Measurements from ENCODE around the gene HIC1. TPM values are rescaled to one million over a fixed set of nuclear protein-coding genes. Genes with fewer than 3 reads are reported as not detected.

The HIC1 gene
- total RNA-seq, 1 experiment from 2014 or later = 1.4 TPM

DNA sequence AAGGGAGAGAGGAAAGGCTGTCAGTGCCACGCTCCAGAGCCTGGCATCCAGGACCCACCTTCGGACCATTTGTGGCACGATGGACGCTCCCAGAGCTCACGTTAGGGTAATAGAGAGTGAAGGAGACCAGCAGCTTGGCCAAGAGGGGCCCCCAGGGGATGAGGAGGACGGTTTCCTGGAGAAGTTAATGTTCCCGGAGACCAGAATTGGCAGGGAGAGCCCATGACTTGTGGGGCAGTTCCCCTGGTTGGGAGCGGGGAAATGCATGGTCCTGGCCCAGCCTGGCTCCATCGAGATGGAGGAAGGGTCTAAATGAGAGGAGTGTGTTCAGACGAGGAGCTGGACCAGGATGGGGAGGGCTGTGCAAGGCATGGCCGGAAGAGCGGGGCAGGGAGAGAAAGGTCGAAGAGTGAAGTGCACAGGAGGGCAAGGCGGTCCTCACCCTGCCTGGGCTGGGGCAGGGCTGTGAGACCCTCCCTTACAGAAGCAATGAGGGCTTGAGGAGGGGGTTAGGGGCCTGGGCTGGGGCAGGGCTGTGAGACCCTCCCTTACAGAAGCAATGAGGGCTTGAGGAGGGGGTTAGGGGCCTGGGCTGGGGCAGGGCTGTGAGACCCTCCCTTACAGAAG is 2.9 kb upstream of the HIC1 start:
- CTCF ChIA-PET = interaction anchor here (1.7 kb wide), 1 partner anchor 193 kb away, joined by 4 read pairs; no protein-coding TSS in a partner anchor
- in situ Hi-C loops (cut with HindIII; ENCODE audit: low pct_unique_long_range_greater_than_20kb, low sequenced_read_pairs) = no loop called here
- POLR2A ChIA-PET = no interaction called here

DNA sequence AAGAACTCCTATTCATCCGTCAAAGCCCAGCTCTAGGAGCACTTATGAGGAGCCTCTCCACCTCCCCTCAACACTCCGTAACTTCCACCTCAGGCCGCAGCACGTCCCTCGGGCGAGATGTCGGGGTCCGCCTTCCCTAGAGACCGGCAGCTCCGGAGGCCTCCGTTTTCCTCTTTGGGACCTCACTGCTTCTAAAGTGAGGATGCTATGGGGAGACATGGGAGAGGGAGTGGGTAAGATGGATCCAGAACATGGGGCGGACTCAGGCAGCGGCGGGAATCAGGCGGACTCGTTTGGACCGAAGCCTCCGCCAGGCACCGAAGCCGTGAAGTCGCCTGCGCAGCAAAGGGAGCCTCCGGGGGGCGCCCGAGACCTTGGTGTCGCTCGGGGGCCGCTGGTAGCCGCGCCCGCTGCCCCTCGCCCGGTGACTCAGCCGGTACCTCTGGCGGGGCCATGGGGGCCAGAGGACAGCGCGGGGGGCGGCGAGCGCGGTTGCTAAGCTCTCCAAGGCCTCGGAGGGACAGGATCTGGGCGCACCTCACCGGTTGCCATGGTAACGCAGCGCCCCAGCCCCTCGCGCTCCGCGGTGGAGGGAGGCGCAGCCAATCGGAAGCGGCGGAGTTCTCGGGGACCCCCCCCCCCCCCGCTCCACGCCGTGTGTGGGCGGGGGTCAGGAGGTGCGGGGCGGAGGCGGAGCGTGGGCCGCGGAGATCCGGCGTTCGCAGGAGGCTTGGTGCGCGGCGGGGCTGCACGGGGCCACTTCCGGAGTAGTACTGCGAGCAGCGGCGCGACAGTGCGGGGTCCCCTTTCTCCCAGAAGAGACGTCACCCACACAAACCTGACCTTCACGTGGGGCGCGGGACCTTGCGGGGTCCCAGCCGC is 1.3 kb upstream of the HIC1 start:
- POLR2A ChIA-PET = no interaction called here
- Histone ChIP-seq H3K9me3 (ENCODE audit: control insufficient read depth, insufficient read depth, low read depth, low read length) (no peaks in the 10 kb centered on the region), H3K27ac (ENCODE audit: low read length) (0 out of 2 replicates have a peak overlapping the region, but pooled peaks have one; percentile 34), H3K36me3 (ENCODE audit: control insufficient read depth, insufficient read depth, low read length) (no peaks in the 10 kb centered on the region), H3K4me1 (ENCODE audit: control insufficient read depth, insufficient read depth, low read length) (peaks cover 2% of the 10 kb centered on the region; the same call in 1 of the 2 replicates), H3K4me3 (ENCODE audit: low read depth in 2 of 2, low read length in 2 of 2) (peak overlapping the region; percentile 46 to 62), H3K27me3 (ENCODE audit: control insufficient read depth, insufficient read depth, low read length) (no peaks in the 10 kb centered on the region)
- peak; percentile 41 for ATAC-seq
- intact Hi-C loops (cut with micrococcal nuclease; ENCODE audit: unreplicated experiment) = loop anchor here (2.0 kb wide), 1 partner anchor 191 kb away; no protein-coding TSS in a partner anchor
- TF ChIP-seq, protein P1, sequence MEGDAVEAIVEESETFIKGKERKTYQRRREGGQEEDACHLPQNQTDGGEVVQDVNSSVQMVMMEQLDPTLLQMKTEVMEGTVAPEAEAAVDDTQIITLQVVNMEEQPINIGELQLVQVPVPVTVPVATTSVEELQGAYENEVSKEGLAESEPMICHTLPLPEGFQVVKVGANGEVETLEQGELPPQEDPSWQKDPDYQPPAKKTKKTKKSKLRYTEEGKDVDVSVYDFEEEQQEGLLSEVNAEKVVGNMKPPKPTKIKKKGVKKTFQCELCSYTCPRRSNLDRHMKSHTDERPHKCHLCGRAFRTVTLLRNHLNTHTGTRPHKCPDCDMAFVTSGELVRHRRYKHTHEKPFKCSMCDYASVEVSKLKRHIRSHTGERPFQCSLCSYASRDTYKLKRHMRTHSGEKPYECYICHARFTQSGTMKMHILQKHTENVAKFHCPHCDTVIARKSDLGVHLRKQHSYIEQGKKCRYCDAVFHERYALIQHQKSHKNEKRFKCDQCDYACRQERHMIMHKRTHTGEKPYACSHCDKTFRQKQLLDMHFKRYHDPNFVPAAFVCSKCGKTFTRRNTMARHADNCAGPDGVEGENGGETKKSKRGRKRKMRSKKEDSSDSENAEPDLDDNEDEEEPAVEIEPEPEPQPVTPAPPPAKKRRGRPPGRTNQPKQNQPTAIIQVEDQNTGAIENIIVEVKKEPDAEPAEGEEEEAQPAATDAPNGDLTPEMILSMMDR (IDR thresholded peaks at IDR 0.05) = peak; percentile 89
- TF ChIP-seq, protein P2, sequence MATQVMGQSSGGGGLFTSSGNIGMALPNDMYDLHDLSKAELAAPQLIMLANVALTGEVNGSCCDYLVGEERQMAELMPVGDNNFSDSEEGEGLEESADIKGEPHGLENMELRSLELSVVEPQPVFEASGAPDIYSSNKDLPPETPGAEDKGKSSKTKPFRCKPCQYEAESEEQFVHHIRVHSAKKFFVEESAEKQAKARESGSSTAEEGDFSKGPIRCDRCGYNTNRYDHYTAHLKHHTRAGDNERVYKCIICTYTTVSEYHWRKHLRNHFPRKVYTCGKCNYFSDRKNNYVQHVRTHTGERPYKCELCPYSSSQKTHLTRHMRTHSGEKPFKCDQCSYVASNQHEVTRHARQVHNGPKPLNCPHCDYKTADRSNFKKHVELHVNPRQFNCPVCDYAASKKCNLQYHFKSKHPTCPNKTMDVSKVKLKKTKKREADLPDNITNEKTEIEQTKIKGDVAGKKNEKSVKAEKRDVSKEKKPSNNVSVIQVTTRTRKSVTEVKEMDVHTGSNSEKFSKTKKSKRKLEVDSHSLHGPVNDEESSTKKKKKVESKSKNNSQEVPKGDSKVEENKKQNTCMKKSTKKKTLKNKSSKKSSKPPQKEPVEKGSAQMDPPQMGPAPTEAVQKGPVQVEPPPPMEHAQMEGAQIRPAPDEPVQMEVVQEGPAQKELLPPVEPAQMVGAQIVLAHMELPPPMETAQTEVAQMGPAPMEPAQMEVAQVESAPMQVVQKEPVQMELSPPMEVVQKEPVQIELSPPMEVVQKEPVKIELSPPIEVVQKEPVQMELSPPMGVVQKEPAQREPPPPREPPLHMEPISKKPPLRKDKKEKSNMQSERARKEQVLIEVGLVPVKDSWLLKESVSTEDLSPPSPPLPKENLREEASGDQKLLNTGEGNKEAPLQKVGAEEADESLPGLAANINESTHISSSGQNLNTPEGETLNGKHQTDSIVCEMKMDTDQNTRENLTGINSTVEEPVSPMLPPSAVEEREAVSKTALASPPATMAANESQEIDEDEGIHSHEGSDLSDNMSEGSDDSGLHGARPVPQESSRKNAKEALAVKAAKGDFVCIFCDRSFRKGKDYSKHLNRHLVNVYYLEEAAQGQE (IDR thresholded peaks at IDR 0.05; ENCODE audit: insufficient read depth in 1 of 2, low read depth in 2 of 2, low read length in 1 of 2) = no peak
- CTCF ChIA-PET = interaction anchor here (0.9 to 1.9 kb wide), 2 partner anchors 192 to 195 kb away, joined by 4 to 17 read pairs; no protein-coding TSS in a partner anchor
- in situ Hi-C loops (cut with HindIII; ENCODE audit: low pct_unique_long_range_greater_than_20kb, low sequenced_read_pairs) = no loop called here
- no peak for DNase-seq (ENCODE audit: low read depth, low spot score)
- no TSS peak for BruUV-seq (replicated peaks)

More for the DNA sequence above, 2.9 kb upstream of the HIC1 start:
- Histone ChIP-seq H3K36me3 (ENCODE audit: control insufficient read depth, insufficient read depth, low read length) (no peaks in the 10 kb centered on the region), H3K9me3 (ENCODE audit: control insufficient read depth, insufficient read depth, low read depth, low read length) (no peaks in the 10 kb centered on the region), H3K27ac (ENCODE audit: low read length) (no peak overlapping the region), H3K4me3 (ENCODE audit: low read depth in 2 of 2, low read length in 2 of 2) (no peak overlapping the region), H3K4me1 (ENCODE audit: control insufficient read depth, insufficient read depth, low read length) (peaks cover 4% of the 10 kb centered on the region; the same call in 1 of the 2 replicates), H3K27me3 (ENCODE audit: control insufficient read depth, insufficient read depth, low read length) (no peaks in the 10 kb centered on the region)
- TF ChIP-seq, protein P2 (IDR thresholded peaks at IDR 0.05; ENCODE audit: insufficient read depth in 1 of 2, low read depth in 2 of 2, low read length in 1 of 2) = no peak
- TF ChIP-seq POLR2AphosphoS5 (IDR thresholded peaks at IDR 0.05; ENCODE audit: low read depth, low read length) (no peak), SIN3A (IDR thresholded peaks at IDR 0.05; ENCODE audit: borderline replicate concordance, insufficient read depth, low read depth, low read length) (no peak), TCF7L2 (IDR thresholded peaks at IDR 0.05; ENCODE audit: low read depth, low read length) (no peak)
- TF ChIP-seq, protein P1 (IDR thresholded peaks at IDR 0.05) = no peak
- DNase-seq (ENCODE audit: low read depth, low spot score) = no peak
- BruUV-seq (replicated peaks) = no TSS peak
- no peak for ATAC-seq
- intact Hi-C loops (cut with micrococcal nuclease; ENCODE audit: unreplicated experiment) = no loop called here
